ENCODE measurements around the gene TNFRSF4. TPM values are rescaled to one million over a fixed set of nuclear protein-coding genes. Genes with fewer than 3 reads are reported as not detected.

Gene TNFRSF4
- total and polyA plus RNA-seq, 9 of the 15 experiments (the other 6 are each of a cell fraction or from before 2014, with no cell fraction given), result 0.07 to 0.44 (median 0.19) TPM; not detected in 5

DNA sequence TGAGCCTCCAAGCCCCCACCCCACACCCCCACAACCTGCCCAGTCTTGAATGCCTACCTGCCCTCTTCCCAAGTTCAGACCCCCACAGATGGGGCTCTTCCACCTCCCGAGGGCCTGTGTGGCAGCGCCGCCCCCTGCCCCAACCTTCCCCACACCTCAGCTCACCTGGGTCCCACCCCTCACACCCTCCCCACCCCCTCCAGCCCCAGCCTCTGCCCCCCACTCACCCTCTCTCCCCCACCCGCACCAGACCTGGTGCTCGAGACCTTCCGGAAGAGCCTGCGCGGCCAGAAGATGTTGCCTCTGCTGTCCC is 16.8 kb downstream of the TNFRSF4 start (continued):
- TF ChIP-seq SP1 (CRISPR knock-in tag; IDR thresholded peaks at IDR 0.05), result no peak

GRCh38 chr1:1196431-1197187 is 17.3 kb downstream of the TNFRSF4 start:
- H4K20me1 ChIP-seq (replicated peaks; ENCODE audit: control insufficient read depth, insufficient read depth, low read length), result no peaks in the 10 kb centered on the region
- peaks cover 6% of the 10 kb centered on the region; the same call in 1 of the 2 replicates for H3K9me3 ChIP-seq (replicated peaks; ENCODE audit: control insufficient read depth, insufficient read depth, low read depth, low read length)
- H3K4me3 ChIP-seq, result no peak overlapping the region
- BruUV-seq (replicated peaks), result no TSS peak
- intact Hi-C loops (cut with micrococcal nuclease) (no loop called here), in situ Hi-C loops (cut with MboI) (no loop called here)
- no peaks in the 10 kb centered on the region; a peak in 2 of 5 replicates for H3K27me3 ChIP-seq (ENCODE audit: control insufficient read depth in 2 of 2, insufficient read depth in 2 of 2, low read length in 2 of 2)
- 19% methylated on average over 13 of the region's 13 CpGs for WGBS (ENCODE audit: insufficient coverage, low coverage, missing lambda C conversion rate)
- peaks cover 0 to 48% of the 10 kb centered on the region in 2 experiments; a peak in 3 of 5 replicates for H3K4me1 ChIP-seq (replicated peaks in 1 of 2; ENCODE audit: control insufficient read depth in 2 of 2, insufficient read depth in 2 of 2, low read length in 2 of 2)
- ChIA-PET POLR2A (interaction anchor here (1.2 kb wide), 1 partner anchor 8 kb away, joined by 4 read pairs; no protein-coding TSS in a partner anchor), CTCF (ENCODE audit: low intra/inter-chr PET ratio) (no interaction called here)
- H3K36me3 ChIP-seq (ENCODE audit: control insufficient read depth, insufficient read depth, low read length), result no peaks in the 10 kb centered on the region
- H3K27ac ChIP-seq (ENCODE audit: extremely low read depth, low read depth, low read length), result no peak overlapping the region
- no peaks in the 10 kb centered on the region for H3K79me2 ChIP-seq (ENCODE audit: control insufficient read depth, insufficient read depth, low read length)
- peak in 1 of 4 experiments; percentile 6 for DNase-seq (ENCODE audit: extremely low read depth in 1 of 4, low spot score in 3 of 4)
- no peak for ATAC-seq
- H2AFZ ChIP-seq (ENCODE audit: low read depth, low read length), result no peak overlapping the region
- no peak for FAIRE-seq
- TF ChIP-seq ZNF785 (CRISPR knock-in tag; IDR thresholded peaks at IDR 0.05), result no peak
- TF ChIP-seq POU5F1 (IDR thresholded peaks at IDR 0.05; ENCODE audit: borderline replicate concordance, low read depth, low read length, partially characterized antibody), result no peak
- TF ChIP-seq MAX (CRISPR knock-in tag; IDR thresholded peaks at IDR 0.05), result no peak
- TF ChIP-seq ZC3H4 (CRISPR knock-in tag; IDR thresholded peaks at IDR 0.05; ENCODE audit: borderline replicate concordance), result no peak
- TF ChIP-seq, protein P1, sequence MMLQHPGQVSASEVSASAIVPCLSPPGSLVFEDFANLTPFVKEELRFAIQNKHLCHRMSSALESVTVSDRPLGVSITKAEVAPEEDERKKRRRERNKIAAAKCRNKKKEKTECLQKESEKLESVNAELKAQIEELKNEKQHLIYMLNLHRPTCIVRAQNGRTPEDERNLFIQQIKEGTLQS (IDR thresholded peaks at IDR 0.05), result no peak
- TF ChIP-seq, protein P1 (CRISPR knock-in tag; conservative IDR thresholded peaks at IDR 0.05), result no peak
- TF ChIP-seq GTF2F1 (IDR thresholded peaks at IDR 0.05; ENCODE audit: low read depth, low read length), result no peak
- no peak for TF ChIP-seq HNRNPH1 (optimal IDR thresholded peaks at IDR 0.05; ENCODE audit: low read depth, low read length)
- TF ChIP-seq LCOR (CRISPR knock-in tag; IDR thresholded peaks at IDR 0.05), result no peak
- no peak for TF ChIP-seq LEF1 (IDR thresholded peaks at IDR 0.05)
- TF ChIP-seq GABPA (tag; conservative IDR thresholded peaks at IDR 0.05; ENCODE audit: low read depth), result no peak
- TF ChIP-seq TCF7 (IDR thresholded peaks at IDR 0.05; ENCODE audit: borderline replicate concordance), result no peak
- TF ChIP-seq ZC3H11A (IDR thresholded peaks at IDR 0.05; ENCODE audit: low read depth, low read length), result no peak
- no peak for TF ChIP-seq ILF3 (IDR thresholded peaks at IDR 0.05; ENCODE audit: borderline replicate concordance)
- TF ChIP-seq NCOA6 (IDR thresholded peaks at IDR 0.05), result no peak
- no peak for TF ChIP-seq ZNF449 (CRISPR knock-in tag; IDR thresholded peaks at IDR 0.05)
- H3K4me2 ChIP-seq (ENCODE audit: insufficient read depth, low read length), result no peak overlapping the region
- no peaks in the 10 kb centered on the region for H3K9me1 ChIP-seq (ENCODE audit: control insufficient read depth, insufficient read depth, low read length)
- H3K9ac ChIP-seq (ENCODE audit: insufficient read depth in 1 of 2, low read depth in 2 of 2, low read length in 2 of 2), result no peak overlapping the region

Measured in K562 (cell line).